GM21576 (cell line): ENCODE results near the gene POLR2J.
A peak's percentile ranks its signal among the peaks of the same experiment; 100 is the strongest.
"Not testable (repeated sequence)": the region's sequence is repeated elsewhere in the genome, so short reads cannot be mapped to it uniquely, and the experiment has no call there.

Experiments
- ATAC-seq: cut with Tn5 transposase; IDR thresholded peaks from one replicate; pipeline ENCODE4 v1.9.1; 2021; ENCODE audit warnings: mild to moderate bottlenecking, moderate library complexity; ENCODE audit not compliant: unreplicated experiment

The POLR2J gene

GRCh38 chr7:102496861-102497260 lies 18.1 kb upstream of the POLR2J start:
- not testable (repeated sequence) for ATAC-seq

- peak; percentile 45 for ATAC-seq
These were observed 15.9 kb upstream of the POLR2J start for GRCh38 chr7:102494473-102495149.

- not testable (repeated sequence) for ATAC-seq
These were observed 15.3 kb upstream of the POLR2J start for GRCh38 chr7:102494026-102494425.

- ATAC-seq: peak; percentile 35
These were observed 14.7 kb upstream of the POLR2J start for GRCh38 chr7:102493220-102493935.

- ATAC-seq: peak; percentile 50
These were observed 11.9 kb upstream of the POLR2J start for GRCh38 chr7:102490529-102491075.

GRCh38 chr7:102484317-102484716 lies 5.6 kb upstream of the POLR2J start:
- not testable (repeated sequence) for ATAC-seq

GRCh38 chr7:102481962-102482361 lies 3.2 kb upstream of the POLR2J start:
- not testable (repeated sequence) for ATAC-seq

GRCh38 chr7:102479982-102480637 lies 1.4 kb upstream of the POLR2J start:
- ATAC-seq: not testable (repeated sequence)

GRCh38 chr7:102479209-102479584 lies 475 bp upstream of the POLR2J start:
- peak; percentile 19 for ATAC-seq

- not testable (repeated sequence) for ATAC-seq
These were observed 3.8 kb downstream of the POLR2J start for GRCh38 chr7:102474736-102475435.

- ATAC-seq: not testable (repeated sequence)
These were observed 4.6 kb downstream of the POLR2J start for GRCh38 chr7:102474116-102474515.

- no peak for ATAC-seq
These were observed 5.3 kb downstream of the POLR2J start for GRCh38 chr7:102473271-102473991.

GRCh38 chr7:102472126-102473041 lies 6.3 kb downstream of the POLR2J start:
- ATAC-seq: no peak

GRCh38 chr7:102471791-102472125 lies 7.0 kb downstream of the POLR2J start:
- ATAC-seq: no peak

GRCh38 chr7:102469972-102470825 lies 8.5 kb downstream of the POLR2J start:
- no peak for ATAC-seq

- ATAC-seq: no peak
These were observed 9.3 kb downstream of the POLR2J start for GRCh38 chr7:102469351-102469971.

- ATAC-seq: no peak
These were observed 10.0 kb downstream of the POLR2J start for GRCh38 chr7:102468478-102469350.
